Measurements from ENCODE around the gene SOWAHB. TPM values are rescaled to one million over a fixed set of nuclear protein-coding genes. Genes with fewer than 3 reads are reported as not detected.

The SOWAHB gene
- total and polyA plus RNA-seq, 4 donors, result 0.28 to 4.2 (median 1.9) TPM

- ATAC-seq (ENCODE audit: insufficient read depth, low FRiP score), result no peak
Observed at GRCh38 chr4:76920715-76921114, 22.8 kb upstream of the SOWAHB start.

DNA sequence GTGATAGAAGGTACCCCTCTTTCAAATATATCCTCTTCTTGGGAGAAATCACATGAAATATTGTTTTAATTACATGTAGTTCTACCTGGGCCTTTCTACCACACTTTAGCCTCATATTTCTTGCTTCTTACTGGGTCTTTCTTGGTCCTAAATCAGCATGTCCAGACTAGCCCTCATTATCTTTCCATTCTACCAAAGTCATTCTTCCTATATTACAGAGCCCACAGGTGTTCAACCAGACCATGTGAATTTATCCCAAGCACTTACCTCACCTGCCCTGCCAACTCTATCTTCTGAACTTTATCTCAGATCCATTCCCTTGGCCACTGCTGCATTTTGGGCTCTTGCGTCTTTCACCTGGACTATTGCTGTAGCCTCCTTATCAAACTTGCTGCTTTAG is 11.8 kb upstream of the SOWAHB start:
- TF ChIP-seq, protein P1, sequence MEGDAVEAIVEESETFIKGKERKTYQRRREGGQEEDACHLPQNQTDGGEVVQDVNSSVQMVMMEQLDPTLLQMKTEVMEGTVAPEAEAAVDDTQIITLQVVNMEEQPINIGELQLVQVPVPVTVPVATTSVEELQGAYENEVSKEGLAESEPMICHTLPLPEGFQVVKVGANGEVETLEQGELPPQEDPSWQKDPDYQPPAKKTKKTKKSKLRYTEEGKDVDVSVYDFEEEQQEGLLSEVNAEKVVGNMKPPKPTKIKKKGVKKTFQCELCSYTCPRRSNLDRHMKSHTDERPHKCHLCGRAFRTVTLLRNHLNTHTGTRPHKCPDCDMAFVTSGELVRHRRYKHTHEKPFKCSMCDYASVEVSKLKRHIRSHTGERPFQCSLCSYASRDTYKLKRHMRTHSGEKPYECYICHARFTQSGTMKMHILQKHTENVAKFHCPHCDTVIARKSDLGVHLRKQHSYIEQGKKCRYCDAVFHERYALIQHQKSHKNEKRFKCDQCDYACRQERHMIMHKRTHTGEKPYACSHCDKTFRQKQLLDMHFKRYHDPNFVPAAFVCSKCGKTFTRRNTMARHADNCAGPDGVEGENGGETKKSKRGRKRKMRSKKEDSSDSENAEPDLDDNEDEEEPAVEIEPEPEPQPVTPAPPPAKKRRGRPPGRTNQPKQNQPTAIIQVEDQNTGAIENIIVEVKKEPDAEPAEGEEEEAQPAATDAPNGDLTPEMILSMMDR (IDR thresholded peaks at IDR 0.05; ENCODE audit: control extremely low read depth, extremely low read depth), result no peak
- Histone ChIP-seq H3K36me3 (ENCODE audit: control insufficient read depth in 4 of 4, insufficient read depth in 4 of 4, low read length in 4 of 4) (no peaks in the 10 kb centered on the region), H3K27ac (ENCODE audit: low read depth in 1 of 2, low read length in 1 of 2) (no peak overlapping the region), H3K9ac (ENCODE audit: insufficient read depth in 1 of 2, low read length in 2 of 2) (no peak overlapping the region), H3K4me3 (no peak overlapping the region), H3K27me3 (ENCODE audit: control insufficient read depth in 3 of 3, insufficient read depth in 3 of 3, low read length in 2 of 3) (no peaks in the 10 kb centered on the region), H3K4me1 (ENCODE audit: control insufficient read depth in 5 of 5, insufficient read depth in 5 of 5, low read length in 5 of 5) (no peaks in the 10 kb centered on the region), H3K9me3 (ENCODE audit: control insufficient read depth in 4 of 4, insufficient read depth in 3 of 4, low read length in 3 of 4) (peaks cover 0 to 5% (median 0%) of the 10 kb centered on the region in 4 donors)
- no peak for DNase-seq
- no peak for ATAC-seq (ENCODE audit: insufficient read depth, low FRiP score)
- 97 to 99% methylated on average over 1 of the region's 1 CpG for WGBS, 2 donors

More at GRCh38 chr4:76920715-76921114, 22.8 kb upstream of the SOWAHB start:
- TF ChIP-seq, protein P1 (IDR thresholded peaks at IDR 0.05; ENCODE audit: control extremely low read depth, extremely low read depth), result no peak
- no peaks in the 10 kb centered on the region for H3K36me3 ChIP-seq (ENCODE audit: control insufficient read depth in 4 of 4, insufficient read depth in 4 of 4, low read length in 4 of 4)
- no peak overlapping the region for H3K9ac ChIP-seq (ENCODE audit: insufficient read depth in 1 of 2, low read length in 2 of 2)
- no peak overlapping the region for H3K4me3 ChIP-seq
- H3K9me3 ChIP-seq (ENCODE audit: control insufficient read depth in 4 of 4, insufficient read depth in 3 of 4, low read length in 3 of 4), result no peaks in the 10 kb centered on the region
- no peaks in the 10 kb centered on the region for H3K27me3 ChIP-seq (ENCODE audit: control insufficient read depth in 3 of 3, insufficient read depth in 3 of 3, low read length in 2 of 3)
- DNase-seq, result no peak
- H3K4me1 ChIP-seq (ENCODE audit: control insufficient read depth in 5 of 5, insufficient read depth in 5 of 5, low read length in 5 of 5), result peaks cover 0 to 11% (median 0%) of the 10 kb centered on the region in 5 donors
- H3K27ac ChIP-seq (ENCODE audit: low read depth in 1 of 2, low read length in 1 of 2), result no peak overlapping the region

DNA sequence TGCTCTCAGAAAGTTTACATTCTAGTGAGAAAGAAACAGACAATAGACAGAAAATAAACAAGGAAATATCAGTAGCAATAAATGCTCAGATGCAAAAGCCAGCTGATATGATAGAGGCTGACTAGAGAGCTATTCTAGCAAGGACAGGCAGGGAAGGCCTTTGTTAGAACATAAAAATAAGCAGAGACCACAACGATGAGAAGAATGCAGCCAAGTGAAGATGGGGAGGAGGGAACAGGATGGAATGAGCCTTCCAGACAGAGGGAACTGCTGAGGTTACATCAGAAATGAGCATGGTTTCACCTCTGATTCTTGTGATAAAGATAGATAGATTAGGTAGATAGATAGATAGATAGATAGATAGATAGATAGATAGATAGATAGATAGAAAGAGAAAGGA is 7.6 kb upstream of the SOWAHB start:
- Histone ChIP-seq H3K36me3 (ENCODE audit: control insufficient read depth in 4 of 4, insufficient read depth in 4 of 4, low read length in 4 of 4) (no peaks in the 10 kb centered on the region), H3K27ac (ENCODE audit: low read depth in 1 of 2, low read length in 1 of 2) (no peak overlapping the region), H3K9ac (ENCODE audit: insufficient read depth in 1 of 2, low read length in 2 of 2) (no peak overlapping the region), H3K4me1 (ENCODE audit: control insufficient read depth in 5 of 5, insufficient read depth in 5 of 5, low read length in 5 of 5) (peaks cover 0 to 4% (median 0%) of the 10 kb centered on the region in 5 donors), H3K9me3 (ENCODE audit: control insufficient read depth in 4 of 4, insufficient read depth in 3 of 4, low read length in 3 of 4) (peaks cover 0 to 5% (median 0%) of the 10 kb centered on the region in 4 donors), H3K27me3 (ENCODE audit: control insufficient read depth in 3 of 3, insufficient read depth in 3 of 3, low read length in 2 of 3) (peaks cover 0 to 6% (median 6%) of the 10 kb centered on the region in 3 donors), H3K4me3 (no peak overlapping the region)
- no peak for DNase-seq
- TF ChIP-seq, protein P1 (IDR thresholded peaks at IDR 0.05; ENCODE audit: control extremely low read depth, extremely low read depth), result no peak
- ATAC-seq (ENCODE audit: insufficient read depth, low FRiP score), result no peak
- 54 to 70% methylated on average over 1 of the region's 1 CpG for WGBS, 2 donors

GRCh38 chr4:76904646-76905190 is 6.8 kb upstream of the SOWAHB start:
- TF ChIP-seq, protein P1 (IDR thresholded peaks at IDR 0.05; ENCODE audit: control extremely low read depth, extremely low read depth), result no peak
- H3K27ac ChIP-seq (ENCODE audit: low read depth in 1 of 2, low read length in 1 of 2), result no peak overlapping the region
- WGBS, 2 donors, result 82 to 87% methylated on average over 4 of the region's 4 CpGs
- no peak overlapping the region for H3K4me3 ChIP-seq
- peaks cover 0 to 5% (median 0%) of the 10 kb centered on the region in 4 donors for H3K9me3 ChIP-seq (ENCODE audit: control insufficient read depth in 4 of 4, insufficient read depth in 3 of 4, low read length in 3 of 4)
- peaks cover 0 to 12% (median 12%) of the 10 kb centered on the region in 3 donors for H3K27me3 ChIP-seq (ENCODE audit: control insufficient read depth in 3 of 3, insufficient read depth in 3 of 3, low read length in 2 of 3)
- DNase-seq (no peak), ATAC-seq (ENCODE audit: insufficient read depth, low FRiP score) (no peak)
- H3K36me3 ChIP-seq (ENCODE audit: control insufficient read depth in 4 of 4, insufficient read depth in 4 of 4, low read length in 4 of 4), result no peaks in the 10 kb centered on the region
- H3K9ac ChIP-seq (ENCODE audit: insufficient read depth in 1 of 2, low read length in 2 of 2), result no peak overlapping the region
- H3K4me1 ChIP-seq (ENCODE audit: control insufficient read depth in 5 of 5, insufficient read depth in 5 of 5, low read length in 5 of 5), result peaks cover 0 to 4% (median 0%) of the 10 kb centered on the region in 5 donors
